ENCODE measurements around the gene PCYT2.

- no peak for TF ChIP-seq ZNF768 (tag by site-specific recombination; IDR thresholded peaks at IDR 0.05)
- TF ChIP-seq, protein P1, sequence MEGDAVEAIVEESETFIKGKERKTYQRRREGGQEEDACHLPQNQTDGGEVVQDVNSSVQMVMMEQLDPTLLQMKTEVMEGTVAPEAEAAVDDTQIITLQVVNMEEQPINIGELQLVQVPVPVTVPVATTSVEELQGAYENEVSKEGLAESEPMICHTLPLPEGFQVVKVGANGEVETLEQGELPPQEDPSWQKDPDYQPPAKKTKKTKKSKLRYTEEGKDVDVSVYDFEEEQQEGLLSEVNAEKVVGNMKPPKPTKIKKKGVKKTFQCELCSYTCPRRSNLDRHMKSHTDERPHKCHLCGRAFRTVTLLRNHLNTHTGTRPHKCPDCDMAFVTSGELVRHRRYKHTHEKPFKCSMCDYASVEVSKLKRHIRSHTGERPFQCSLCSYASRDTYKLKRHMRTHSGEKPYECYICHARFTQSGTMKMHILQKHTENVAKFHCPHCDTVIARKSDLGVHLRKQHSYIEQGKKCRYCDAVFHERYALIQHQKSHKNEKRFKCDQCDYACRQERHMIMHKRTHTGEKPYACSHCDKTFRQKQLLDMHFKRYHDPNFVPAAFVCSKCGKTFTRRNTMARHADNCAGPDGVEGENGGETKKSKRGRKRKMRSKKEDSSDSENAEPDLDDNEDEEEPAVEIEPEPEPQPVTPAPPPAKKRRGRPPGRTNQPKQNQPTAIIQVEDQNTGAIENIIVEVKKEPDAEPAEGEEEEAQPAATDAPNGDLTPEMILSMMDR (tag by site-specific recombination; IDR thresholded peaks at IDR 0.05), result no peak
- TF ChIP-seq ZIC2 (tag by site-specific recombination; IDR thresholded peaks at IDR 0.05), result peak; percentile 57
- TF ChIP-seq SCRT1 (tag by site-specific recombination; IDR thresholded peaks at IDR 0.05; ENCODE audit: borderline replicate concordance), result no peak
- no peak for TF ChIP-seq ZBTB7A (tag by site-specific recombination; IDR thresholded peaks at IDR 0.05; ENCODE audit: low read depth)
- TF ChIP-seq, protein P2, sequence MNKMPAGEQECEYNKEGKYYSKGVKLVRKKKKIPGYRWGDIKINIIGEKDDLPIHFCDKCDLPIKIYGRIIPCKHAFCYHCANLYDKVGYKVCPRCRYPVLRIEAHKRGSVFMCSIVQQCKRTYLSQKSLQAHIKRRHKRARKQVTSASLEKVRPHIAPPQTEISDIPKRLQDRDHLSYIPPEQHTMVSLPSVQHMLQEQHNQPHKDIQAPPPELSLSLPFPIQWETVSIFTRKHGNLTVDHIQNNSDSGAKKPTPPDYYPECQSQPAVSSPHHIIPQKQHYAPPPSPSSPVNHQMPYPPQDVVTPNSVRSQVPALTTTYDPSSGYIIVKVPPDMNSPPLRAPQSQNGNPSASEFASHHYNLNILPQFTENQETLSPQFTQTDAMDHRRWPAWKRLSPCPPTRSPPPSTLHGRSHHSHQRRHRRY (tag by site-specific recombination; IDR thresholded peaks at IDR 0.05), result no peak
- TF ChIP-seq ZNF416 (tag by site-specific recombination; IDR thresholded peaks at IDR 0.05), result no peak
- TF ChIP-seq MZF1 (tag by site-specific recombination; IDR thresholded peaks at IDR 0.05; ENCODE audit: borderline replicate concordance), result no peak
- no peak for TF ChIP-seq ZNF18 (tag by site-specific recombination; IDR thresholded peaks at IDR 0.05)
- TF ChIP-seq ZFP3 (tag by site-specific recombination; IDR thresholded peaks at IDR 0.05; ENCODE audit: low read depth), result no peak
These were observed 18.3 kb upstream of the PCYT2 start for GRCh38 chr17:81929253-81930141.

Data from HEK293 (cell line).